ENCODE measurements around the gene FAF1. TPM values are rescaled to one million over a fixed set of nuclear protein-coding genes. Genes with fewer than 3 reads are reported as not detected.
"Not testable (repeated sequence)": the region's sequence is repeated elsewhere in the genome, so short reads cannot be mapped to it uniquely, and the experiment has no call there.

The FAF1 gene
- total RNA-seq, 1 experiment from 2014 or later = 78.7 TPM

DNA sequence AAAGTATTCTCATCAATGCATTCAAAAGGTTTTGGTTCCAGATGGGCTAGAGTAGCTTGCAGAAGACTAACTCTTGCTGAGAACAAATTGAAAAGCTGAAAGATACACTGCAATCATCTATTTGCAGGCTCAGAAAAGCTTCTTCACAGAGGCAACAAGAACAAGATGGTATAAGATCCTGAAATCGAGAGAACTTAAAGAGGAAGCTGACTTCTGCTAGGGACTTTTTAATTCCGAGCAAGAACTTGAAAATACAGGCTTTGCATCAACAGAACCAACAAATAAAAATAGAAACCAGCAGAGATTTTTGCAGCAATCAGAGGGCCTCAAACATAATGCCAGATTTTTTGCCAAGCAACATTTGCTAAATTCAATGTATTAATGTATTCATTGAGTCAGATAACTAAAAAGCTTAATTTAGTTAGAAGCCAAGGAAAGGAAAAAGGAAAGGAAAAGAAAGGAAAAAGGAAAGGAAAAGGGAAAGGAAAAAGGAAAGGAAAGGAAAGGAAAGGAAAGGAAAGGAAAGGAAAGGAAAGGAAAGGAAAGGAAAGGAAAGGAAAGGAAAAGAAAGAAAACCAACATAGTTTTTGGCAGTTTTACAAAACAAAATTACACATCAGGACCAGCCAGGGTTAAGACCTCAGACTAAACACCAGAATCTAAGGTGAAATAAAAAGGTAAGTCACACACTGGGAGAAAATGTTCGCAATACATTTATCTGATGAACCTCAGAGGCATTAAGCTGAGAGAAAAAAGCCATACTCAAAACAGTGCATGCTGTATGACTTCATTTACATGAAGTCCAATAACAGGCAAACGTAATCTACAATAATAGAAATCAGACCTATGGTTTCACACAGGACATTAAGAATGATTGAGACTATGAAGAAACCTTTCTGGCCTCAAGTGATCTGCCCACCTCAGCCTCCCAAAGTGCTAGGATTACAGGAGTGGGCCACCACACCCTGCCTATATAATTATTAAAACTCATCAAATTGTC is 42.6 kb downstream of the FAF1 start:
- H3K27me3 Mint-ChIP-seq (ENCODE audit: insufficient read depth, unreplicated experiment) = no peaks in the 10 kb centered on the region
- H3K9me3 Mint-ChIP-seq (ENCODE audit: unreplicated experiment) = no peaks in the 10 kb centered on the region
- no TSS peak for BruUV-seq (replicated peaks)
- intact Hi-C loops (cut with micrococcal nuclease; ENCODE audit: unreplicated experiment) = no loop called here
- no peaks in the 10 kb centered on the region for H3K4me1 ChIP-seq
- H3K9me3 ChIP-seq = peaks cover 7% of the 10 kb centered on the region; the same call in 1 of the 2 replicates
- H3K4me3 Mint-ChIP-seq (ENCODE audit: unreplicated experiment) = no peak overlapping the region
- DNase-seq = no peak
- H3K27me3 ChIP-seq (replicated peaks; ENCODE audit: control insufficient read depth, insufficient read depth, low read length) = no peaks in the 10 kb centered on the region
- no peak overlapping the region for H3K27ac Mint-ChIP-seq (ENCODE audit: unreplicated experiment)
- H3K36me3 Mint-ChIP-seq (ENCODE audit: insufficient read depth, unreplicated experiment) = peaks cover 5% of the 10 kb centered on the region
- no peaks in the 10 kb centered on the region for H3K36me3 ChIP-seq (ENCODE audit: control insufficient read depth, insufficient read depth, low read length)
- peaks cover 12% of the 10 kb centered on the region for H3K4me1 Mint-ChIP-seq (ENCODE audit: low read depth, unreplicated experiment)
- TF ChIP-seq, protein P1, sequence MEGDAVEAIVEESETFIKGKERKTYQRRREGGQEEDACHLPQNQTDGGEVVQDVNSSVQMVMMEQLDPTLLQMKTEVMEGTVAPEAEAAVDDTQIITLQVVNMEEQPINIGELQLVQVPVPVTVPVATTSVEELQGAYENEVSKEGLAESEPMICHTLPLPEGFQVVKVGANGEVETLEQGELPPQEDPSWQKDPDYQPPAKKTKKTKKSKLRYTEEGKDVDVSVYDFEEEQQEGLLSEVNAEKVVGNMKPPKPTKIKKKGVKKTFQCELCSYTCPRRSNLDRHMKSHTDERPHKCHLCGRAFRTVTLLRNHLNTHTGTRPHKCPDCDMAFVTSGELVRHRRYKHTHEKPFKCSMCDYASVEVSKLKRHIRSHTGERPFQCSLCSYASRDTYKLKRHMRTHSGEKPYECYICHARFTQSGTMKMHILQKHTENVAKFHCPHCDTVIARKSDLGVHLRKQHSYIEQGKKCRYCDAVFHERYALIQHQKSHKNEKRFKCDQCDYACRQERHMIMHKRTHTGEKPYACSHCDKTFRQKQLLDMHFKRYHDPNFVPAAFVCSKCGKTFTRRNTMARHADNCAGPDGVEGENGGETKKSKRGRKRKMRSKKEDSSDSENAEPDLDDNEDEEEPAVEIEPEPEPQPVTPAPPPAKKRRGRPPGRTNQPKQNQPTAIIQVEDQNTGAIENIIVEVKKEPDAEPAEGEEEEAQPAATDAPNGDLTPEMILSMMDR (IDR thresholded peaks at IDR 0.05; ENCODE audit: insufficient read depth in 1 of 2, low read depth in 1 of 2, low read length in 1 of 2, severe bottlenecking in 1 of 2, unreplicated experiment in 1 of 2) = no peak
- H3K4me3 ChIP-seq (ENCODE audit: low read depth, low read length) = no peak overlapping the region
- ChIA-PET CTCF (no interaction called here), POLR2A (no interaction called here)

DNA sequence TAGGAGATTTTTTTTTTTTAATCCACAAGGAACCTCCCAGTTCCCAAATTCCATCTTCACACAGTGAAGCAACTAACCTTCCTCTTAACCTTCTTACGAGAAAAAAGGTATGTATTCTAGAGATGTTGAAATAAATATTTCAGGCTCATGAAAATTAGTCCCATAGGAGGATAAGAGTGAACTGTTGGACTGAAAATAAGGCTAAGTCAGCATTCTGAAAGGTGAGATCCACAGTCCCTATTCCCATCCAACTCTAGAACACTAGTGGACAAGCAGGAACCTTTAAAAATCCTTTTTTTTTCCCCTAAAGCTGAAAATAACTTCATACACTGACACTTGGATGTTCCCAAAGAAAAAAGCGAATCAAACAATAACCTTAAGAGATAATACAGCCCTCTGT is 44.4 kb downstream of the FAF1 start:
- Mint-ChIP-seq H3K36me3 (ENCODE audit: insufficient read depth, unreplicated experiment) (peaks cover 5% of the 10 kb centered on the region), H3K27ac (ENCODE audit: unreplicated experiment) (no peak overlapping the region), H3K27me3 (ENCODE audit: insufficient read depth, unreplicated experiment) (no peaks in the 10 kb centered on the region), H3K9me3 (ENCODE audit: unreplicated experiment) (no peaks in the 10 kb centered on the region), H3K4me3 (ENCODE audit: unreplicated experiment) (no peak overlapping the region), H3K4me1 (ENCODE audit: low read depth, unreplicated experiment) (peaks cover 12% of the 10 kb centered on the region)
- intact Hi-C loops (cut with micrococcal nuclease; ENCODE audit: unreplicated experiment) = no loop called here
- CTCF ChIA-PET = no interaction called here
- no peak overlapping the region for H3K4me3 ChIP-seq (ENCODE audit: low read depth, low read length)
- no peak for DNase-seq
- TF ChIP-seq, protein P1 (IDR thresholded peaks at IDR 0.05; ENCODE audit: insufficient read depth in 1 of 2, low read depth in 1 of 2, low read length in 1 of 2, severe bottlenecking in 1 of 2, unreplicated experiment in 1 of 2) = no peak
- H3K27me3 ChIP-seq (replicated peaks; ENCODE audit: control insufficient read depth, insufficient read depth, low read length) = no peaks in the 10 kb centered on the region
- no TSS peak for BruUV-seq (replicated peaks)
- POLR2A ChIA-PET = no interaction called here
- no peaks in the 10 kb centered on the region for H3K36me3 ChIP-seq (ENCODE audit: control insufficient read depth, insufficient read depth, low read length)
- H3K9me3 ChIP-seq = peaks cover 4% of the 10 kb centered on the region; the same call in 1 of the 2 replicates
- no peaks in the 10 kb centered on the region for H3K4me1 ChIP-seq

GRCh38 chr1:50913954-50914353 is 46.1 kb downstream of the FAF1 start:
- ChIA-PET POLR2A (no interaction called here), CTCF (no interaction called here)
- no peaks in the 10 kb centered on the region for H3K27me3 ChIP-seq (replicated peaks; ENCODE audit: control insufficient read depth, insufficient read depth, low read length)
- H3K4me1 ChIP-seq = no peaks in the 10 kb centered on the region
- H3K4me1 Mint-ChIP-seq (ENCODE audit: low read depth, unreplicated experiment) = peaks cover 12% of the 10 kb centered on the region
- H3K27ac Mint-ChIP-seq (ENCODE audit: unreplicated experiment) = no peak overlapping the region
- H3K36me3 ChIP-seq (ENCODE audit: control insufficient read depth, insufficient read depth, low read length) = no peaks in the 10 kb centered on the region
- H3K4me3 Mint-ChIP-seq (ENCODE audit: unreplicated experiment) = no peak overlapping the region
- BruUV-seq (replicated peaks) = no TSS peak
- peaks cover 9% of the 10 kb centered on the region for H3K36me3 Mint-ChIP-seq (ENCODE audit: insufficient read depth, unreplicated experiment)
- TF ChIP-seq, protein P1 (IDR thresholded peaks at IDR 0.05; ENCODE audit: insufficient read depth in 1 of 2, low read depth in 1 of 2, low read length in 1 of 2, severe bottlenecking in 1 of 2, unreplicated experiment in 1 of 2) = no peak
- DNase-seq = no peak
- no peaks in the 10 kb centered on the region for H3K9me3 ChIP-seq
- no peak overlapping the region for H3K4me3 ChIP-seq (ENCODE audit: low read depth, low read length)
- intact Hi-C loops (cut with micrococcal nuclease; ENCODE audit: unreplicated experiment) = no loop called here
- no peaks in the 10 kb centered on the region for H3K27me3 Mint-ChIP-seq (ENCODE audit: insufficient read depth, unreplicated experiment)
- H3K9me3 Mint-ChIP-seq (ENCODE audit: unreplicated experiment) = no peaks in the 10 kb centered on the region

- H3K4me1 ChIP-seq; POLR2A ChIA-PET; CTCF ChIA-PET; BruUV-seq (replicated peaks); H3K4me3 ChIP-seq (ENCODE audit: low read depth, low read length); intact Hi-C loops (cut with micrococcal nuclease; ENCODE audit: unreplicated experiment); H3K27ac Mint-ChIP-seq (ENCODE audit: unreplicated experiment); H3K27me3 ChIP-seq (replicated peaks; ENCODE audit: control insufficient read depth, insufficient read depth, low read length); H3K4me3 Mint-ChIP-seq (ENCODE audit: unreplicated experiment); H3K9me3 Mint-ChIP-seq (ENCODE audit: unreplicated experiment); H3K36me3 Mint-ChIP-seq (ENCODE audit: insufficient read depth, unreplicated experiment); H3K4me1 Mint-ChIP-seq (ENCODE audit: low read depth, unreplicated experiment); DNase-seq; H3K9me3 ChIP-seq; H3K27me3 Mint-ChIP-seq (ENCODE audit: insufficient read depth, unreplicated experiment); H3K36me3 ChIP-seq (ENCODE audit: control insufficient read depth, insufficient read depth, low read length): not testable (repeated sequence)
These were observed 49.7 kb downstream of the FAF1 start for GRCh38 chr1:50910356-50910755.

DNA sequence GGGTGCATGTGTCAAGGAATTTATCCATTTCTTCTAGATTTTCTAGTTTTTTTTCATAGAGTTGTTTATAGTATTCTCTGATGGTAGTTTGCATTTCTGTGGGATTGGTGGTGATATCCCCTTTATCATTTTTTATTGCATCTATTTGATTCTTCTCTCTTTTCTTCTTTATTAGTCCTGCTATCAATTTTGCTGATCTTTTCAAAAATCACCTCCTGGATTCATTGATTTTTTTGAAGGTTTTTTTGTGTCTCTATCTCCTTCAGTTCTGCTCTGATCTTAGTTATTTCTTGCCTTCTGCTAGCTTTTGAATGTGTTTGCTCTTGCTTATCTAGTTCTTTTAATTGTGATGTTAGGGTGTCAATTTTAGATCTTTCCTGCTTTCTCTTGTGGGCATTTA is 52.5 kb downstream of the FAF1 start:
- H3K9me3 Mint-ChIP-seq (ENCODE audit: unreplicated experiment); POLR2A ChIA-PET; H3K36me3 Mint-ChIP-seq (ENCODE audit: insufficient read depth, unreplicated experiment); H3K4me1 Mint-ChIP-seq (ENCODE audit: low read depth, unreplicated experiment); H3K27me3 Mint-ChIP-seq (ENCODE audit: insufficient read depth, unreplicated experiment); H3K36me3 ChIP-seq (ENCODE audit: control insufficient read depth, insufficient read depth, low read length); H3K4me3 Mint-ChIP-seq (ENCODE audit: unreplicated experiment); BruUV-seq (replicated peaks); CTCF ChIA-PET; DNase-seq; H3K9me3 ChIP-seq; H3K27ac Mint-ChIP-seq (ENCODE audit: unreplicated experiment); intact Hi-C loops (cut with micrococcal nuclease; ENCODE audit: unreplicated experiment); H3K4me1 ChIP-seq; H3K4me3 ChIP-seq (ENCODE audit: low read depth, low read length); H3K27me3 ChIP-seq (replicated peaks; ENCODE audit: control insufficient read depth, insufficient read depth, low read length): not testable (repeated sequence)
